GM10248 (cell line): Measurements from ENCODE around the gene PRPF31.

Experiments
- CTCF ChIA-PET: fragments of 300-600 bp; sonication (Branson Sonifier 250); formaldehyde crosslinking; extraction: SDS; loops from one replicate; lab custom pipeline; 2021; ENCODE audit warnings: antibody characterized with exemption; lab: Yijun Ruan, JAX
- POLR2A ChIA-PET: fragments of 350-650 bp; sonication (Branson Sonifier 250); formaldehyde crosslinking; extraction: SDS; loops from one replicate; lab custom pipeline; 2020; ENCODE audit warnings: antibody characterized with exemption; lab: Yijun Ruan, JAX
- DNase-seq: peaks from one replicate; pipeline ENCODE4 v3.0.0; 2012; ENCODE audit errors: extremely low spot score
- TF ChIP-seq, protein P1 (sequence below): IDR thresholded peaks from 2 replicates; pipeline ENCODE4 v1.5.1; 2012; ENCODE audit warnings: mild to moderate bottlenecking, low read depth; ENCODE audit errors: extremely low read depth, missing control alignments, control extremely low read depth

Gene PRPF31

GRCh38 chr19:54125713-54126112 lies 10.2 kb downstream of the PRPF31 start:
- TF ChIP-seq, protein P1, sequence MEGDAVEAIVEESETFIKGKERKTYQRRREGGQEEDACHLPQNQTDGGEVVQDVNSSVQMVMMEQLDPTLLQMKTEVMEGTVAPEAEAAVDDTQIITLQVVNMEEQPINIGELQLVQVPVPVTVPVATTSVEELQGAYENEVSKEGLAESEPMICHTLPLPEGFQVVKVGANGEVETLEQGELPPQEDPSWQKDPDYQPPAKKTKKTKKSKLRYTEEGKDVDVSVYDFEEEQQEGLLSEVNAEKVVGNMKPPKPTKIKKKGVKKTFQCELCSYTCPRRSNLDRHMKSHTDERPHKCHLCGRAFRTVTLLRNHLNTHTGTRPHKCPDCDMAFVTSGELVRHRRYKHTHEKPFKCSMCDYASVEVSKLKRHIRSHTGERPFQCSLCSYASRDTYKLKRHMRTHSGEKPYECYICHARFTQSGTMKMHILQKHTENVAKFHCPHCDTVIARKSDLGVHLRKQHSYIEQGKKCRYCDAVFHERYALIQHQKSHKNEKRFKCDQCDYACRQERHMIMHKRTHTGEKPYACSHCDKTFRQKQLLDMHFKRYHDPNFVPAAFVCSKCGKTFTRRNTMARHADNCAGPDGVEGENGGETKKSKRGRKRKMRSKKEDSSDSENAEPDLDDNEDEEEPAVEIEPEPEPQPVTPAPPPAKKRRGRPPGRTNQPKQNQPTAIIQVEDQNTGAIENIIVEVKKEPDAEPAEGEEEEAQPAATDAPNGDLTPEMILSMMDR, result no peak
- CTCF ChIA-PET, result no interaction called here
- no peak for DNase-seq
- POLR2A ChIA-PET, result no interaction called here

- POLR2A ChIA-PET, result no interaction called here
- TF ChIP-seq, protein P1, result no peak
- DNase-seq, result no peak
- CTCF ChIA-PET, result interaction anchor here (1.0 kb wide), 1 partner anchor 9 kb away, joined by 3 read pairs; the partner anchor contains the start of gene CNOT3
Observed at GRCh38 chr19:54127688-54128440, 12.3 kb downstream of the PRPF31 start.

GRCh38 chr19:54128441-54128725 lies 12.8 kb downstream of the PRPF31 start:
- ChIA-PET POLR2A (no interaction called here), CTCF (interaction anchor here (1.0 kb wide), 1 partner anchor 9 kb away, joined by 3 read pairs; the partner anchor contains the start of gene CNOT3)
- no peak for DNase-seq
- TF ChIP-seq, protein P1, result no peak

GRCh38 chr19:54128796-54129616 lies 13.5 kb downstream of the PRPF31 start:
- POLR2A ChIA-PET, result no interaction called here
- TF ChIP-seq, protein P1, result no peak
- no peak for DNase-seq
- CTCF ChIA-PET, result interaction anchor here (1.0 kb wide), 1 partner anchor 8 kb away, joined by 3 read pairs; the partner anchor contains the start of gene CNOT3

GRCh38 chr19:54129617-54129996 lies 14.1 kb downstream of the PRPF31 start:
- ChIA-PET CTCF (no interaction called here), POLR2A (no interaction called here)
- TF ChIP-seq, protein P1, result no peak
- DNase-seq, result no peak

DNA sequence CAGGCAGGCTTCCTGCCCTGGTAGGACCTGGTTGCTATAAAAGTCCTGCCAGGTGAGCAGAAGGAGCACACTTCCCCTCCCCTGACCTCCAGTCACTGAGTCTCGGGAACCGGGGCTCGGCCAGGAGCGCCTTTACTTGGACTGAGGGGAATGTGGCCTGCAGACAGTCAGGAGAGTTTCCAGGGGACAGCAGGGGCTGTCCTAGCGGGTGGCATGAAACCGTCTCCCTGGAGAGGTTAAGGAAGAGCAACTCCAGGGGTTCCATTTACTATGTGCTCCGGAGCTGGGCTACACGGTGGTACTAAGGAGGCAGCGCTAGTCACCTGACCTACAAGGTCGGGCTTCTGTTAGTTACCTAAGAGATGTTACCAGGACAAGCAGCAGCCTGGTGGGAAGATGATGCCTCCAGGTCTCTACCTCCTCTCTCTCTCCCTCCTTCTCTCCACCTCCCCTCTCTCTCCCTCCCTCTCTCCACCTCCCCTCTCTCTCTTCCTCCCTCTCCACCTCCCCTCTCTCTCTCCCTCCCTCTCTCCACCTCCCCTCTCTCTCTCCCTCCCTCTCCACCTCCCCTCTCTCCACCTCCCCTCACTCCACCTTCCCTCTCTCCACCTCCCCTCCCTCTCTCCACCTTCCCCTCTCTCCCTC lies 17.9 kb downstream of the PRPF31 start:
- POLR2A ChIA-PET, result no interaction called here
- CTCF ChIA-PET, result no interaction called here
- no peak for DNase-seq
- TF ChIP-seq, protein P1, result no peak
